IMR-90 (cell line): ENCODE results near the gene ADGRA3. TPM values are rescaled to one million over a fixed set of nuclear protein-coding genes. Genes with fewer than 3 reads are reported as not detected.

Experiments used
- ATAC-seq: fragments of 200-7000 bp; cut with Tn5 transposase; 2 replicates; pipeline ENCODE4 v1.9.1; 2020; ENCODE audit warnings: low read depth, mild to moderate bottlenecking, moderate library complexity
- BruUV-seq: library from RNA; stranded (reverse); fragments of 400-500 nt; replicated peaks from 2 replicates; lab custom pipeline; 2021; lab: Mats Ljungman, UMichigan
- CTCF ChIA-PET: fragments of 300-600 bp; formaldehyde crosslinking; extraction: SDS; loops from one replicate; lab custom pipeline; 2021; ENCODE audit warnings: antibody characterized with exemption; lab: Yijun Ruan, JAX
- POLR2A ChIA-PET: fragments of 300-600 bp; sonication (Branson Sonifier 250); formaldehyde crosslinking; loops from one replicate; lab custom pipeline; 2022; ENCODE audit warnings: antibody characterized with exemption; ENCODE audit not compliant: unreplicated experiment; lab: Charles Lee
- DNase-seq: peaks from one replicate; pipeline ENCODE4 v3.0.0; 2013
- H2AFZ ChIP-seq: replicated peaks from 2 replicates; pipeline ENCODE3; 2013; ENCODE audit warnings: low read length, mild to moderate bottlenecking; ENCODE audit not compliant: poor library complexity
- H2AK5ac ChIP-seq: 2 replicates; pipeline ENCODE4 v1.6.1; 2013; ENCODE audit warnings: low read depth, low read length, inconsistent platforms
- H2AK9ac ChIP-seq: replicated peaks from 2 replicates; pipeline ENCODE3; 2013; ENCODE audit warnings: mild to moderate bottlenecking, low read depth, low read length, moderate library complexity; ENCODE audit not compliant: poor library complexity
- H2BK120ac ChIP-seq: 2 replicates; pipeline ENCODE4 v1.6.1; 2013; ENCODE audit warnings: low read depth, low read length, inconsistent platforms
- H2BK15ac ChIP-seq: 3 replicates; pipeline ENCODE4 v1.6.1; 2013; ENCODE audit warnings: low read depth, low read length, inconsistent platforms
- H2BK20ac ChIP-seq: 2 replicates; pipeline ENCODE4 v1.6.1; 2013; ENCODE audit warnings: low read depth, mild to moderate bottlenecking, inconsistent platforms, low read length, moderate library complexity
- H2BK5ac ChIP-seq: 2 replicates; pipeline ENCODE4 v1.6.1; 2013; ENCODE audit warnings: mild to moderate bottlenecking, low read depth, low read length, inconsistent platforms; ENCODE audit not compliant: poor library complexity, severe bottlenecking
- H3K14ac ChIP-seq: replicated peaks from 2 replicates; pipeline ENCODE4 v1.6.1; 2013; ENCODE audit warnings: low read depth, low read length, inconsistent platforms
- H3K18ac ChIP-seq: 2 replicates; pipeline ENCODE4 v1.6.1; 2013; ENCODE audit warnings: low read depth, low read length, control low read depth
- H3K23ac ChIP-seq: 2 replicates; pipeline ENCODE4 v1.6.1; 2013; ENCODE audit warnings: low read depth, low read length, inconsistent platforms
- H3K27ac ChIP-seq: 2 replicates; pipeline ENCODE4 v1.5.1; 2013; ENCODE audit warnings: mild to moderate bottlenecking, control low read depth, low read length; ENCODE audit not compliant: insufficient read depth
- H3K27me3 ChIP-seq: 2 replicates; pipeline ENCODE4 v1.6.1; 2013; ENCODE audit warnings: low read length; ENCODE audit not compliant: control insufficient read depth, insufficient read depth
- H3K36me3 ChIP-seq: 2 replicates; pipeline ENCODE4 v1.6.1; 2013; ENCODE audit warnings: low read length, mixed read lengths; ENCODE audit not compliant: control insufficient read depth, insufficient read depth
- H3K4ac ChIP-seq: 2 replicates; pipeline ENCODE4 v1.6.1; 2013; ENCODE audit warnings: low read depth, low read length, inconsistent platforms
- H3K4me1 ChIP-seq: 2 replicates; pipeline ENCODE4 v1.6.1; 2013; ENCODE audit warnings: low read length, mixed read lengths; ENCODE audit not compliant: control insufficient read depth, insufficient read depth
- H3K4me2 ChIP-seq: 2 replicates; pipeline ENCODE4 v1.6.1; 2013; ENCODE audit warnings: low read depth, mild to moderate bottlenecking, control low read depth, low read length, moderate library complexity
- H3K4me3 ChIP-seq: 2 replicates; pipeline ENCODE4 v1.5.1; 2013; ENCODE audit warnings: low read depth, mild to moderate bottlenecking, control low read depth, low read length, moderate library complexity; ENCODE audit not compliant: insufficient read depth
- H3K56ac ChIP-seq: 2 replicates; pipeline ENCODE4 v1.6.1; 2013; ENCODE audit warnings: low read length, inconsistent platforms; ENCODE audit not compliant: insufficient read depth; ENCODE audit errors: extremely low read depth
- H3K79me1 ChIP-seq, 2 experiments: 2 replicates each; pipeline ENCODE4 v1.6.1; 2013; ENCODE audit warnings: low read length in 2 of 2, inconsistent platforms in 1 of 2, low read depth in 1 of 2
- H3K9ac ChIP-seq: 2 replicates; pipeline ENCODE4 v1.6.1; 2013; ENCODE audit warnings: low read depth, low read length, control low read depth
- H3K9me1 ChIP-seq: 2 replicates; pipeline ENCODE4 v1.6.1; 2013; ENCODE audit warnings: low read length, inconsistent platforms; ENCODE audit not compliant: insufficient read depth
- H3K9me3 ChIP-seq: 2 replicates; pipeline ENCODE4 v1.6.1; 2013; ENCODE audit warnings: low read length; ENCODE audit not compliant: control insufficient read depth, insufficient read depth
- H4K20me1 ChIP-seq: 2 replicates; pipeline ENCODE4 v1.6.1; 2013; ENCODE audit warnings: low read length, inconsistent platforms; ENCODE audit not compliant: insufficient read depth
- H4K5ac ChIP-seq: 2 replicates; pipeline ENCODE4 v1.6.1; 2013; ENCODE audit warnings: mild to moderate bottlenecking, low read depth, low read length, control low read depth
- H4K8ac ChIP-seq, 2 experiments: 2 replicates each; pipeline ENCODE4 v1.6.1; 2013; ENCODE audit warnings: low read depth in 2 of 2, low read length in 2 of 2, control low read depth in 1 of 2, inconsistent platforms in 1 of 2
- H4K91ac ChIP-seq: 2 replicates; pipeline ENCODE4 v1.6.1; 2013; ENCODE audit warnings: low read depth, low read length, inconsistent platforms; ENCODE audit not compliant: insufficient read depth
- BHLHE40 ChIP-seq: fragments of 150-350 bp; IDR thresholded peaks from 2 replicates; pipeline ENCODE4 v1.6.1; 2016; ENCODE audit warnings: mild to moderate bottlenecking, low read depth, low read length
- CEBPB ChIP-seq: IDR thresholded peaks from 2 replicates; pipeline ENCODE4 v1.6.1; 2012; ENCODE audit warnings: low read depth, low read length, improper control_type of control experiment
- CHD1 ChIP-seq: IDR thresholded peaks from 2 replicates; pipeline ENCODE4 v1.6.1; 2012; ENCODE audit warnings: low read depth, low read length, improper control_type of control experiment
- MAFK ChIP-seq: IDR thresholded peaks from 2 replicates; pipeline ENCODE4 v1.6.1; 2012; ENCODE audit warnings: low read depth, low read length, improper control_type of control experiment
- MAZ ChIP-seq: IDR thresholded peaks from 2 replicates; pipeline ENCODE4 v1.6.1; 2012; ENCODE audit warnings: low read depth, mild to moderate bottlenecking, low read length, improper control_type of control experiment, moderate library complexity, borderline replicate concordance
- MXI1 ChIP-seq: IDR thresholded peaks from 2 replicates; pipeline ENCODE4 v1.6.1; 2012; ENCODE audit warnings: low read depth, mild to moderate bottlenecking, low read length, moderate library complexity, borderline replicate concordance
- NFE2L2 ChIP-seq: fragments of 150-350 bp; IDR thresholded peaks from 2 replicates; pipeline ENCODE4 v1.6.1; 2016; ENCODE audit warnings: low read depth, mild to moderate bottlenecking, low read length
- POLR2A ChIP-seq: IDR thresholded peaks from 2 replicates; pipeline ENCODE4 v1.6.1; 2012; ENCODE audit warnings: mild to moderate bottlenecking, low read depth, low read length
- RAD21 ChIP-seq: IDR thresholded peaks from 2 replicates; pipeline ENCODE4 v1.6.1; 2012; ENCODE audit warnings: low read length, improper control_type of control experiment
- RCOR1 ChIP-seq: IDR thresholded peaks from 2 replicates; pipeline ENCODE4 v1.6.1; 2012; ENCODE audit warnings: mild to moderate bottlenecking, low read length, improper control_type of control experiment; ENCODE audit not compliant: insufficient replicate concordance
- USF2 ChIP-seq: fragments of 150-350 bp; IDR thresholded peaks from 2 replicates; pipeline ENCODE4 v1.6.1; 2017; ENCODE audit warnings: mild to moderate bottlenecking, antibody characterized with exemption, low read length, low read depth
- WGBS, 2 experiments: methylation state at CpG; one replicate each; pipeline versions ENCODE4 v1.1.5 to v1.1.7; 2013; ENCODE audit warnings: missing lambda C conversion rate in 2 of 2; ENCODE audit not compliant: insufficient read length in 1 of 2; ENCODE audit errors: extremely low coverage in 2 of 2; 5-methylcytosine and 5-hydroxymethylcytosine counted together
- dilution Hi-C: fragments of 300-500 bp; cut with HindIII; formaldehyde crosslinking; loops from one replicate; pipeline ENCODE4 v1.14.3; 2018; ENCODE audit warnings: low sequenced_read_pairs; ENCODE audit not compliant: unreplicated experiment
- in situ Hi-C: fragments of 300-500 bp; cut with MboI; formaldehyde crosslinking; loops from 3 replicates; pipeline ENCODE4 v1.14.3; 2019; ENCODE audit warnings: low sequenced_read_pairs, inconsistent platforms, mixed read lengths
- intact Hi-C: fragments of 100-400 bp; cut with micrococcal nuclease; formaldehyde crosslinking; loops from 2 replicates; pipeline ENCODE4 v1.10.0; 2022
- polyA plus RNA-seq, 3 experiments: library from polyadenylated mRNA; depleted of rRNA; stranded (reverse); fragments of >200 nt; gene quantifications; 2 replicates each; pipeline ENCODE4 v1.2.3, GENCODE V29; 2012; ENCODE audit warnings: low replicate concordance in 1 of 3
- total RNA-seq: library from RNA; depleted of rRNA; stranded (reverse); fragments of >200 nt; gene quantifications from 2 replicates; pipeline ENCODE4 v1.2.3, GENCODE V29; 2012
- TF ChIP-seq, protein P1 (sequence below): conservative IDR thresholded peaks from 2 replicates; pipeline ENCODE4 v1.5.1; 2012; ENCODE audit warnings: mild to moderate bottlenecking, low read depth, low read length, improper control_type of control experiment
- TF ChIP-seq, protein P2 (sequence below): fragments of 150-350 bp; IDR thresholded peaks from 2 replicates; pipeline ENCODE4 v1.6.1; 2016; ENCODE audit warnings: low read depth, mild to moderate bottlenecking, low read length, moderate library complexity, borderline replicate concordance

The ADGRA3 gene
- total and polyA plus RNA-seq, 2 of the 4 experiments (the other 2 are of a cell fraction) = 20.1 to 28.0 TPM

GRCh38 chr4:22430626-22431025 lies 85.2 kb downstream of the ADGRA3 start:
- H3K18ac ChIP-seq = no peak overlapping the region
- POLR2A ChIA-PET = no interaction called here
- H2BK20ac ChIP-seq = no peak overlapping the region
- H3K4me1 ChIP-seq = no peaks in the 10 kb centered on the region
- dilution Hi-C loops = no loop called here
- H3K4me3 ChIP-seq = no peak overlapping the region
- H2BK5ac ChIP-seq = no peak overlapping the region
- no peak overlapping the region for H3K4ac ChIP-seq
- H3K4me2 ChIP-seq = no peak overlapping the region
- no peak overlapping the region for H3K56ac ChIP-seq
- H3K23ac ChIP-seq = no peak overlapping the region
- H3K14ac ChIP-seq = no peak overlapping the region
- no TSS peak for BruUV-seq
- no peak overlapping the region for H4K5ac ChIP-seq
- no peaks in the 10 kb centered on the region for H3K27me3 ChIP-seq
- H2AFZ ChIP-seq = no peak overlapping the region
- in situ Hi-C loops = no loop called here
- H2BK120ac ChIP-seq = no peak overlapping the region
- no peak for TF ChIP-seq MAFK
- no peak for TF ChIP-seq USF2
- TF ChIP-seq MAZ = no peak
- no peak for TF ChIP-seq POLR2A
- TF ChIP-seq, protein P1, sequence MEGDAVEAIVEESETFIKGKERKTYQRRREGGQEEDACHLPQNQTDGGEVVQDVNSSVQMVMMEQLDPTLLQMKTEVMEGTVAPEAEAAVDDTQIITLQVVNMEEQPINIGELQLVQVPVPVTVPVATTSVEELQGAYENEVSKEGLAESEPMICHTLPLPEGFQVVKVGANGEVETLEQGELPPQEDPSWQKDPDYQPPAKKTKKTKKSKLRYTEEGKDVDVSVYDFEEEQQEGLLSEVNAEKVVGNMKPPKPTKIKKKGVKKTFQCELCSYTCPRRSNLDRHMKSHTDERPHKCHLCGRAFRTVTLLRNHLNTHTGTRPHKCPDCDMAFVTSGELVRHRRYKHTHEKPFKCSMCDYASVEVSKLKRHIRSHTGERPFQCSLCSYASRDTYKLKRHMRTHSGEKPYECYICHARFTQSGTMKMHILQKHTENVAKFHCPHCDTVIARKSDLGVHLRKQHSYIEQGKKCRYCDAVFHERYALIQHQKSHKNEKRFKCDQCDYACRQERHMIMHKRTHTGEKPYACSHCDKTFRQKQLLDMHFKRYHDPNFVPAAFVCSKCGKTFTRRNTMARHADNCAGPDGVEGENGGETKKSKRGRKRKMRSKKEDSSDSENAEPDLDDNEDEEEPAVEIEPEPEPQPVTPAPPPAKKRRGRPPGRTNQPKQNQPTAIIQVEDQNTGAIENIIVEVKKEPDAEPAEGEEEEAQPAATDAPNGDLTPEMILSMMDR = no peak
- no peak for TF ChIP-seq NFE2L2
- TF ChIP-seq RAD21 = no peak
- no peak for TF ChIP-seq RCOR1
- TF ChIP-seq CEBPB = no peak
- TF ChIP-seq, protein P2, sequence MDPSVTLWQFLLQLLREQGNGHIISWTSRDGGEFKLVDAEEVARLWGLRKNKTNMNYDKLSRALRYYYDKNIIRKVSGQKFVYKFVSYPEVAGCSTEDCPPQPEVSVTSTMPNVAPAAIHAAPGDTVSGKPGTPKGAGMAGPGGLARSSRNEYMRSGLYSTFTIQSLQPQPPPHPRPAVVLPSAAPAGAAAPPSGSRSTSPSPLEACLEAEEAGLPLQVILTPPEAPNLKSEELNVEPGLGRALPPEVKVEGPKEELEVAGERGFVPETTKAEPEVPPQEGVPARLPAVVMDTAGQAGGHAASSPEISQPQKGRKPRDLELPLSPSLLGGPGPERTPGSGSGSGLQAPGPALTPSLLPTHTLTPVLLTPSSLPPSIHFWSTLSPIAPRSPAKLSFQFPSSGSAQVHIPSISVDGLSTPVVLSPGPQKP = no peak
- TF ChIP-seq BHLHE40 = no peak
- no peak for TF ChIP-seq MXI1
- TF ChIP-seq CHD1 = no peak
- H3K36me3 ChIP-seq = 0 out of 2 replicates have a peak, but pooled peaks cover 3% of the 10 kb centered on the region
- no peaks in the 10 kb centered on the region for H3K79me1 ChIP-seq
- no peak overlapping the region for H4K8ac ChIP-seq
- H3K27ac ChIP-seq = no peak overlapping the region
- no peak overlapping the region for H3K9ac ChIP-seq
- CTCF ChIA-PET = interaction anchor here (0.7 kb wide), 1 partner anchor 1886 kb away, joined by 10 read pairs; no protein-coding TSS in a partner anchor
- WGBS, 2 experiments = 100% methylated on average over 1 of the region's 3 CpGs; no CpG with 5 or more reads in 1 of the 2 experiments
- H2AK5ac ChIP-seq = no peak overlapping the region
- H3K9me3 ChIP-seq = no peaks in the 10 kb centered on the region
- DNase-seq = no peak
- no peaks in the 10 kb centered on the region for H4K20me1 ChIP-seq
- no peak for ATAC-seq
- no peak overlapping the region for H2BK15ac ChIP-seq
- H4K91ac ChIP-seq = no peak overlapping the region
- no peak overlapping the region for H2AK9ac ChIP-seq
- no peaks in the 10 kb centered on the region for H3K9me1 ChIP-seq
- intact Hi-C loops = no loop called here
